Adipose tissue (tissue), 3 donors: ENCODE measurements around the gene PPP4R4. TPM values are rescaled to one million over a fixed set of nuclear protein-coding genes. Genes with fewer than 3 reads are reported as not detected.

Source experiments
- H3K27ac ChIP-seq: one replicate; pipeline ENCODE4 v1.5.1; 2013; ENCODE audit warnings: low read depth, low read length
- WGBS, 3 donors: extraction: QIAGEN DNeasy Blood & Tissue Kit; methylation state at CpG; one replicate each; pipeline ENCODE4 v1.1.7; 2013; 5-methylcytosine and 5-hydroxymethylcytosine counted together
- polyA plus RNA-seq, 3 donors: library from polyadenylated mRNA; stranded (reverse); fragments of 200-250 nt; gene quantifications; one replicate each; pipeline ENCODE4 v1.2.3, GENCODE V29; 2013
- donor health status: healthy with polysubstance abuse.
- donor health status: Bipolar disorder and iron deficiency.
- donor health status: healthy.

PPP4R4 gene, protein sequence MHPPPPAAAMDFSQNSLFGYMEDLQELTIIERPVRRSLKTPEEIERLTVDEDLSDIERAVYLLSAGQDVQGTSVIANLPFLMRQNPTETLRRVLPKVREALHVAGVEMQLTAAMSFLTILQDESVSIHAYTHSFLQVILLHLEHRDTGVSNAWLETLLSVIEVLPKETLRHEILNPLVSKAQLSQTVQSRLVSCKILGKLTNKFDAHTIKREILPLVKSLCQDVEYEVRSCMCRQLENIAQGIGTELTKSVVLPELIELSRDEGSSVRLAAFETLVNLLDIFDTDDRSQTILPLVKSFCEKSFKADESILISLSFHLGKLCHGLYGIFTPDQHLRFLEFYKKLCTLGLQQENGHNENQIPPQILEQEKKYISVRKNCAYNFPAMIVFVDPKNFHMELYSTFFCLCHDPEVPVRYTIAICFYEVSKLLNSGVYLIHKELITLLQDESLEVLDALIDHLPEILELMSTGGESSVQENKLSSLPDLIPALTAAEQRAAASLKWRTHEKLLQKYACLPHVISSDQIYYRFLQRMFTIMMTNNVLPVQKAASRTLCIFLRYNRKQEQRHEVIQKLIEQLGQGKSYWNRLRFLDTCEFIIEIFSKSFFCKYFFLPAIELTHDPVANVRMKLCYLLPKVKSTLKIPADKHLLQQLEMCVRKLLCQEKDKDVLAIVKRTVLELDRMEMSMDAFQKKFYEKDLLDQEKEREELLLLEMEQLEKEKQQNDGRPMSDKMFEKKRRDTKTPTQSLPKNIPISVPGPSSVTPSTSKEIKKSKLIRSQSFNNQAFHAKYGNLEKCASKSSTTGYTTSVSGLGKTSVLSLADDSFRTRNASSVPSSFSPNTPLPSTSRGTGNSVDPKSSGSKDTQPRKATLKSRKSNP
- under 1 TPM; 0.10 to 0.30 (median 0.11) TPM for polyA plus RNA-seq

DNA sequence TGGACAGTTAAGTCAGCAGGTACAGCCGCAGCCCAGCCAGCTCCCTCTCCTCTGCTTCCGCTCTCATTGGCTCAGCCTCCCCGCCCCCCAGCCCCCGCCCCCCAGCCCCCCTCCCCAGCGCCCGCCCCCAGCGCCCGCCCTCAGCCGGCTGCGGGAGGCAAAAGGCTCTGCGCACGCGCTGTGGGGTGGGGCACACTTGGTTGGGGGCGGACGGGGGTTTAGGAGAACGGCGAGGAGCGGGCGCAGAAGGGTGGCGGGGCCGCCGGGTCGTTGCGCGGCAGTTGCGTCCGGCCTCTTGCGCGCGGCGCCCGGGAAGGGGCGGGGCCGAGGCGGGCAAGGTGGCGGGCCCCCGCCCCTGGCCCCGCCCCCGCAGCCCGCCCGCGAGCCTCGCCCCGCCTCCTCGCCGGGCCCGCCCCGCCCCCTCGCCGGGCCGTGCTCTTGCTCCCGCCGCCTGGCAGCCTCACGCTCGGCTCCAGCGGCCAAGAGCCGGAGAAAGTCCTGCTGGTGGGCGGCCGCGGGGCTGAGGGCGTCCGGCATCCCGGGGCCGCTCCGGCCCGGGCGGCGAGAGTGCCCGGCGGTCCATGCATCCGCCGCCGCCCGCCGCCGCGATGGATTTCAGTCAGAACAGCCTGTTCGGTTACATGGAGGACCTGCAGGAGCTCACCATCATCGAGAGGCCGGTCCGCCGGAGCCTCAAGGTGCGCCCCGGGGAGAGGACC lies at the start of gene PPP4R4:
Gene PPP4R4, plus strand, starts transcription at position 438 of the 719 bp plus-strand sequence. Its CDS starts 144 bp downstream, at position 582.
- 0 to 1% (median 1%) methylated on average over 34 to 82 of the region's 84 CpGs for WGBS, 3 donors
- no peak within 1 kb of the TSS for H3K27ac ChIP-seq

DNA sequence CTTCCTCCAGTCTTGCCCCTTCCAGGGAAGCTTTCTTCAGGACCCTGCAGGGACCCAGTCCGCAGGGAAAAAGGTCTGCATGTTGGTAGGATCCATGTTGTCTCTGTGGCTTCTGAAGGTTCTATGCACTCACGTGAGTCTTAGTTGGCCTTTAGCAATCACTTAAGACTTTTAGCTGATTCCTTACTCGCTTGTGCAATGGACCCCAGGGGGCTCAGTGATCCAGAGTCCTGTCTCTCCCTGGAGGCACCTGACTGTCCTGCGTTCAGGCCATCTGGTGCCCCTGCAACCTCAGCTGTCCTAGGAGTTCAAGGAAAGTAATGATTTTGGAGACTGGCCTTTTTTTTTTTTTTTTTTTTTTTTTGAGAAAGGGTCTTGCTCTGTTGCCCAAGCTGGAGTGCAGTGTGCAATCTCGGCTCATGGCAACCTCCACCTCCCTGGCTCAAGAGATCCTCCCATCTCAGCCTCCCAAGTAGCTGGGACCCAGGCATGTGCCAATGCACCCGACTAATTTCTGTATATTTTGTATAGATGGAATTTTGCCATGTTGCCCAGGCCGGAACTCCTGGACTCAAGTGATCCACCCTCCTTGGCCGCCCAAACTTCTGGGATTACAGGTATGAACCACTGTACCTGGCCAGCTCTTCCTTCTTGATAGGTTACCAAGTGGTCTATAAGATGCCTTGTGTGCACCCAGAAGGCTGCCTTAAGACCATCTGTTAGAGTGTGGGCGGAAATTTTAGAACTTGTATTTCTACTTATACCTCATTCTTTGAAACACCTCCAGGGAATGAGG lies 49.3 kb upstream of the PPP4R4 start:
- 80 to 91% (median 87%) methylated on average over 9 of the region's 9 CpGs for WGBS, 3 donors
- no peak overlapping the region for H3K27ac ChIP-seq

DNA sequence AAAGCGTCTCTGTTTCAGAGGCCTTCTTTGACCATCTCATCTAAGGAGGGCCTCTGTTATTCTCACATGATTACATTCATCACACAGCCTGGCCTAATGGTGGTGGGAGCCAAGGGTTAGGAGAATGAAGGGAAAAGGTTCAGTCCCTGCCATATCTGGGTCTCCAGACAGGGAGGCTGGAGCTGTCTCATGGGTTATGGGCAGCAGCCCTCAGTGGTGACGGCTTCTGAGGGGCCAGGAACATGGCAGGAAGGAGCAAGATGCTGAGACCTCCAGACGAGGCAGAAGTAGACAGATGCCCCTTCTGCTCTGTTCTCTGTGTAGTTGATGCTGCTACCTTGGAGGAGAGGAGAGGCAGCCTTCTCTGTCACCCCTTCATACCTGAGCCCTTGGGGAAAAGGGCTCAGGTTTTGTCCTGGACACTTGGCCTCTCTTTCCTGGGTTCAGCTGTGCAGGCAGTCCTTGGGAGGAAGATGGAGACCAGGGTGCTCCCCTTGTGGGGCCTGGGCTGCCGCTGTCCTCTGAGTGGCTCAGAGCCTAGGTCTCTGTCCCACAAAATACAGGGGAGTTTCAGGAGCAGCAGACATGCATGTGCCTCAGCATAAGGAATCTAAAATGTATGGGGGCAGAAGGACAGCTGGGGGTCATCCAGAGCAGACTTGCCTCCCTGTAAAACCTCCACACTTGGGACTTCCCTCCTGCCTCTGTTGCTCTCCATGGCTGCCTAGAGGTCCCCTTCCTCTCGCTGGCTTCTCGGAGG lies 48.3 kb upstream of the PPP4R4 start:
- WGBS, 3 donors, result 79 to 88% (median 85%) methylated on average over 6 of the region's 6 CpGs
- H3K27ac ChIP-seq, result no peak overlapping the region

DNA sequence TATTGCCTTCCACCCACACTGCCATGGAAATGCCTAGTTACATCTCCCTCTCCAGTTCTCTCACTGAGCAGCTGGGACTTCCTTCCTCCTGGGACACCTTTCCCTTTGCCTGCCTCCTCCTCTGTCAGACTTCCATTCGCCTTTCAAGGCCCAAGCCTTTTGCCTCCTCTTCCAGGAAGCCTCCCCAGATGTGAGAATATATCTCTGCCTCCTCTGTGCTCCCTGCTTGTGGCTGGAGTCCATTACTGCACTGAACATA lies 47.8 kb upstream of the PPP4R4 start:
- 81 to 93% (median 82%) methylated on average over 1 of the region's 1 CpG for WGBS, 3 donors
- H3K27ac ChIP-seq, result no peak overlapping the region

DNA sequence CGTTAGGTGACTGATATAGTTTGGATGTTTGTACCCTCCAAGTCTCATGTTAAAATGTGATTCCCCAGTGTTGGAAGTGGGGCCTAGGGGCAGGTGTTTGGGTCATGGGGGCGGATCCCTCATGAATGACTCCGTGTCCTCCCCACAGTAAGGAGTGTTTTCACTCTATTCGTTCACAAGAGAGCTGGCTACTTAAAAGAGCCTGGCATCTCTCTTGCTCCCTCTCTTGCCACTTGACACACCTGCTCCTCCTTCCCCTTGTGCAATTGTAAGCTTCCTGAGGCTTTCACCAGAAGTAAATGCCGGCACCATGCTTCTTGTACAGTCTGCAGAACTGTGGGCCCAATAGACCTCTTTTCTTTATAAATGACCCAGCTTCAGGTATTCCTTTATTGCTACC lies 47.3 kb upstream of the PPP4R4 start:
- WGBS, 3 donors, result 78 to 92% (median 82%) methylated on average over 5 of the region's 5 CpGs

DNA sequence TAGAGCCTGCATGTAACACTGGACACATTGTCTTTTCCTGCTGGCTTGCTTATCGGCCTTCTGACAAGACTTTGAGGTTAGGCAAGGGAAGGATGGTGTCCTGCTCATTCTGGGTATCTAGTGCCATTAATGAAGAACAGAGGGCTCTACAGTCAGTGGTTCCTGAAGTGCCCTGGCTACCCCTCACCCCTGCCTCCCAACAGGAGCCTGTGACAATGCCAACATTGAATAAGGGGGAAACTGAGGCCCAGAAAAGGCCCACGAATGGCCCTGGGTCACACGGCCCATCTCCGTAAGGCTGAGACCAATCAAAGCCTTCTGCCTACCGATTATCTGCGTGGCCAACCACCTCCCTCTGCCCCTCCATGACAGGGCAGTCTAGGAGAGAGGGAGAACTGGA lies 46.8 kb upstream of the PPP4R4 start:
- 91 to 97% (median 97%) methylated on average over 6 of the region's 6 CpGs for WGBS, 3 donors
- no peak overlapping the region for H3K27ac ChIP-seq

More for the DNA sequence above, 47.3 kb upstream of the PPP4R4 start:
- H3K27ac ChIP-seq, result no peak overlapping the region

DNA sequence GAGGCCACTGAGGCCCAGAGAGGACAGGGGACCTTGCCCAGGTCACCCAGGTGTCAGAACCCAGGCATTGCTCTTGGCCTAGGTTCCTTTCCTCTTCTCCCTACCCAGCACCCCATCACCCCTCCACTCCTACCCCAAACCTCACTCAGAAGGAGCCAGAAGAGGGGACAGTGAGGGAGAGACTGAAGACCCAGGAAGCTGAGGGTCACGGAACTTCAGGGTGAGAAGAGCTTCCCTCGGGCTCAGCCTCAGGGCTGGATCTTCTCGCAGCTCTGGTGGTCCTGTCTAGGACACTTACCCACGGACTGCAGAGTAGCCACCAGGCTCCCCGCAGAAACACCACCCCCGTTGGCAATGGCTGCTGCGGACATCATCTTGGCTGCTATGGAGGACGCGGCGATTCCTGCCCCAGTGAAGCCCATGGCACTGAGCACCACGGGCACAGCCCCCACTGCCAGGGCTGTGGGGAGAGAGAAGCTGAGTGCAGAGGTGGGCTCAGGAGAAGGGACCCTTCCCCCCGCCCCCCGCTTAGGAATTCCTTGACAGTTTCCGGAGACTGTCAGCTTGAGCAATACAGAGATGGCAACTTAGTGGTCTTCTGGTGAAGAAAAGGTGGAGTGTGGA lies 45.8 kb upstream of the PPP4R4 start:
- WGBS, 3 donors, result 91 to 93% (median 93%) methylated on average over 13 to 14 of the region's 14 CpGs
- H3K27ac ChIP-seq, result no peak overlapping the region

DNA sequence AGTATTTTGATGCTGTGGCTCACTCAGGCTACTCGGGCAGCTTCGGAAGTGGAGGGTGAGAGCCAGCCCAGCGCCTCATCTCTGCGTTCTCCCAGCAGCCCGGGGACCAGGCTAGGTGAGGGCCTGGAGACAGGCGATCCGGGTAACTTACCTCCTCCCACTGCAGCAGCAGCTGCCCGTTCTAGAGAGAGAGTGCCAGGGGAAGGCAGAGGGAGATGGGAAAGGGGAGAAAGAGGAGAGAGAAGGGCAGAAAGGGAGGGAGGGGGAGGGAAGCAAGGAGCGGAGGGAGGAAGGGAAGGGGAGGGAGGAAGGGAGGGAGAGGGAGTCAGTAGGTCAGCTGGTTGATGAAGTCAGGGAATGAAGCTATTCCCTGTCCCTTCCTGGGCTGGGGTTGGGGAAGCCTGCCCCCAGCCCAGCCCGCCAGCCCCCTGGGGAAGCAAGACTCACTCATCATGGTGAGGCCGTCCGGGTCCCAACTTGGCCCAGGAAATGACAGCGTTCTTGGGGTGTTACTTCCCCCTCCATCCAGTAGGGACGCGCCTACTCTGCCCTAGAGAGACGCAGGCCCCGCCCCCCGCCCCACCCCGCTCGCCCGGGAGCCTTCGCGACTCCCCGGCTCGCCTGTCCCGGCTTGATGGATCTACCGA lies 44.9 kb upstream of the PPP4R4 start, which contains the start of gene IFI27L2:
Gene IFI27L2, minus strand, starts transcription at position 494 of the 647 bp plus-strand sequence. Its CDS starts 40 bp downstream, at position 454.
- no peak within 1 kb of the TSS for H3K27ac ChIP-seq
- WGBS, 3 donors, result 1 to 2% (median 1%) methylated on average over 26 to 27 of the region's 27 CpGs

DNA sequence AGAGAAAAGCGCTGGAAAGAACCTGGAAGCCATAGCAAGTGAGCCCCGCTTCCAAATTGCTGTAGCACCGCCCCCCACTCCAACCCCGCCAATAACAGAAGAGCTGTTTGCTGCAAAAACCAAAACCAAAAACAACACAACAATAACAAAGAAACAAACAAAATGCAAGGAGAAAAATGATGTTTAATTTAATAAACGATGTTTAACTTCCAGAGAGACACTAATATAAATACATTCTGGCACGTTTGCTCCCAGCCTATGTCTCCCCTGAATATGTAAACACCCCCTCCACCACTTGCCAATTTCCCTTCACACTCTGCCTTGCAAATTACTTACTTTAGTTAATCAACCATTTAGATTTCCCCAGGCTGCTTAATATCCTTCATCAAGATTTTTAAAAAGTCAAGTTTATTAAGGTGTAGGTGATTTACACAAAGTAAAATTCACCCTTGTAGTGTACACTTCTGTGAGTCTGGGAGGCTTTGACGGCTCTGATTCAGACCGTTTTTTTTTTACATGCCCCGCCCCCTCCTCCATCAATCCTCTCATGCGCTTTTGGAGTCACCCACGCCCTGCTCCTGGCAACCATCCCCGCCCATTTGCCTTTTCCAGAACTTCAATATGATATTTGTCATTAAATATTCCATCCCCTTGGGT lies 44.2 kb upstream of the PPP4R4 start:
- H3K27ac ChIP-seq, result no peak overlapping the region
- 0 to 1% (median 1%) methylated on average over 12 of the region's 12 CpGs for WGBS, 3 donors

DNA sequence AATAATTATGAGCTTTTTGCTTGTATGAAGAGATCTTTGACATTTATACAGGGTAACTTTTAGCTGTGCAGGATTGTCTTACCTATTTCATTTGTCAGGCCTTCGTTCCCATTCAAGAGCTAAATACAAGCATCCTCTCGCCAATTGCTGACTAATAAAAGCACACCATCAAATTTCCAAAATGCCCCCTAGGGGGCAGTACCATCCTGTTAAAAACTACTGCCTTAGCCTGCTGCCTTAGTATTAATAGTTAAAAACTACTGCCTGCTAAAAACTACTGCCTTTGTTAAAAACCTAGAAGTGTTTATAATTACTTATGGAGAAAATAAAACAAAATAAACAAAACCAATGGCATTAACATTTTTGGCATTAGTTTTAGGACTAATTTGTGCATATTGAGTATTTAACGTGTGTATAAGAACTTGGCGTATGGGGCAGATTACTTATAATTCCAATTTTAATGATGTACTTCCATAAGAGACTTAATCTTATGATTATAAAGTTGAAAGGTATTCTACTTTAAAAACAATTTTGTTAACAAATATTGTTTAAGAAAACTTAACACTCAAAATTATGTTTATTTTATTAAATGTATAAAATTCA lies 41.7 kb upstream of the PPP4R4 start:
- no peak overlapping the region for H3K27ac ChIP-seq
- 44 to 49% (median 45%) methylated on average over 4 of the region's 4 CpGs for WGBS, 3 donors

DNA sequence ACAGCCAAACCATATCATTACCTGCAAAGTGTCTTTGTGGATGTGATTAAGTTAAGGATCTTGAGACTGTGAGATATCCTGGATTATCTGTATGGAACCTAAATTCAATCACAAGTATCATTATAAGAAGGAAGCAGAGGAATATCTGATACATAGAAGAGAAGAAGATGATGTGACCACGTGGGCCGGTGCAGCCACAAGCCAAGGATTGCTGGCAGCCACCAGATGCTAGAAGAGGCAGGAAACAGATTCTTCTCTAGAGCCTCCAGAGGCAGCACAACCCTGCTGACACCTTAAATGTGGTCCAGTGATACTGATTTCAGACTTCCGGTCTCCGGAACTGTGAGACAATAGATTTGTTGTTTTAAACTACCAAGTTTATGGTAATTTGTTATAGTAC lies 38.6 kb upstream of the PPP4R4 start:
- H3K27ac ChIP-seq, result no peak overlapping the region
- WGBS, 3 donors, result 69 to 76% (median 75%) methylated on average over 4 of the region's 4 CpGs

DNA sequence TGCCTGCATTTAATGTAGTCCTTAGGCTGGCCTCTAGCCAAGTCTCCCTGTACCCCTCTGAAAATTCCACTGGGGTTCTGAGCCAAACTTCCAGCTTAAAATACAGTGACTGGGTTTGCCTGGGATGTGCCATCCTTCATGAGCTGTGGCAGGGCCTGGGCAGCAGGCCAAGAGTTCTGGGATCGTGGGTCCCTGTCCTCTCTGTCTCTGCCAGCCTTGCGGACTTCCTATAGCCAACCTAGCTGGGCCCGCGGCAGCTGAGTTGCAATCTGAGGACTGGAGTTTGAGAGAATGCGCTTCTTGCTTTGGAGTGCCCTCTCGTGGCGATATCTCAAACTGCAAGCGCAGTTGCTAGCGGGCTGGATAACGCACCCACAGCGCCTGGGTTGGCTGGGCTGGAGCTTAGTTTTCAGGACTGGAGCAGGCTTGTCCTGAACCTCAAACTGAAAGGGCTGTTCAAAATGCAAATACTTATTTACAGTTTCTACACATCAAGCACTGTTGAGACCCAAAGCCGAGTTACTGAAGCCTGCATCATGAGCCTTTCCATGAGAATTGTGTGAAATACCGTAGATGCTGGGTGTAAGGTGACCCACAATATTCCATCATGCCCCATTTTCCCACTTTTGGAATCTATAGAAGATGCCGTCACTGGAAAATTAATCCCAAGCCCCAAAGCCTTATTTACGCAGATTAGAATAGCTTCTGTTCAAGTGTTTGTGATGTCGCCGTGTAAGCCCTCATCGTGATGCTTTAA lies 37.4 kb upstream of the PPP4R4 start:
- 29 to 31% (median 30%) methylated on average over 18 of the region's 18 CpGs for WGBS, 3 donors
- H3K27ac ChIP-seq, result no peak overlapping the region

DNA sequence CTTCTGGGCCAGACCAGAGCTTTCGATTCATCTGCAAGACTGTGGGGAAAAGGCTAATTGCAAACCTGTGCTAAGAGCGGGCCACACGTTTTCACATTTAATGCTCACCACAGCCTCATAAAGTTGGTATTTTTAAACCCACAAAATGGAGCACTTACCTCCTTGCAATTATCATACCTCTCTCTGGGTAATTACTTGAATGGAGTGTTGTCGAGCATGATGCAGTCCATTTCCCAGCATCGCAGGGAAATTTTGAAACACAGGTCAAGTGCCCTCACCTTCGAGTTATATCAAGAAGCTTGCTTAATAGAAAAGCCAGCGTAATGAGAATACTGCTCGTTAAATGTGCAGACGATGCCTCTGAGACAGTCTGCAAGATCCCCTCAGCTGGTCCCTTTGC lies 35.9 kb upstream of the PPP4R4 start:
- 82 to 90% (median 83%) methylated on average over 9 of the region's 9 CpGs for WGBS, 3 donors
- no peak overlapping the region for H3K27ac ChIP-seq

DNA sequence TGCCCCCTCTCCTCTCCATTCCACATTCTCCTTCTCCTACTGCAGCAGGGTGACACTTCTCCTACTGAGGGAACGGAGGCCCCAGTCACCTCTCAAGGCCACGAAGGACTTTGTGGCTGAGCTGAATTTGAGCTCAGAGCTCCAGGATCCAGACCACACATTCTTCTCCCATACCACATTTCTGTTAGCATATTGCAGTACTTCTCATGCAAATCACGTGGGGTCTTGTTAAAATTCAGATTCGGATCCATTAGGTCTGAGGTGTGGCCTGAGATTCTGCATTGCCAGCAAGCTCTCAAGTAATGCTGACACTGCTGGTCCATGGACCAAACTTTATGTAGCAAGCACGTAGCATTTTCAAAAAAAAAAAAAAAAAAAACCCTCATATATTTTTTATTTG lies 35.1 kb upstream of the PPP4R4 start:
- 73 to 82% (median 74%) methylated on average over 5 of the region's 5 CpGs for WGBS, 3 donors

DNA sequence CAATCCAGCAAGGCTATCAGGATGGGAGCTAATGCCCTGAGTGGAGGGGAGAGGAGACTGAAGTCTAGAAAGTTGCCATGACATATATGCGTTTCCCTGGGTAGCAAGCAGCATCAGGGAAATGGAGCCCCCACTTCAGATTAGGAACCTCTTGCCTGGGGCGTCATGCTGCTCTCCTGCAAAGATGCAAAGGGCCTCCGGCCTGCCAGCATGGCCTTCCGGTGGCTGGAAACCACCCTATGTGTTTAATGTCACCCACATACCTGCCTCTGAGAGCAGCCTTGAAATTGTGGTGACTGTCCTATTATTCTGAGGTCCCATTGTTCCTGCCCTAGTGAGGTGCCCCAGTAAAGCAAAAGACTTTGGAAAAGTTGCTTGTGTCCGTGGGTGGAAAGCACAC lies 34.7 kb upstream of the PPP4R4 start:
- WGBS, 3 donors, result 79 to 89% (median 85%) methylated on average over 5 of the region's 5 CpGs
- no peak overlapping the region for H3K27ac ChIP-seq

More for the DNA sequence above, 35.1 kb upstream of the PPP4R4 start:
- no peak overlapping the region for H3K27ac ChIP-seq
